Measurements from ENCODE around the gene GAGE10. TPM values are rescaled to one million over a fixed set of nuclear protein-coding genes. Genes with fewer than 3 reads are reported as not detected.

The GAGE10 gene
- total RNA-seq, 1 donor from 2014 or later = not detected

GRCh38 chrX:49258749-49259124 is 44.7 kb upstream of the GAGE10 start:
- TF ChIP-seq CTCF (IDR thresholded peaks at IDR 0.05; ENCODE audit: insufficient read depth, low read depth, low read length) (no peak), EZH2 (IDR thresholded peaks at IDR 0.05; ENCODE audit: insufficient read depth, low read length) (no peak)

GRCh38 chrX:49260221-49260985 is 43.0 kb upstream of the GAGE10 start:
- Histone ChIP-seq H4K20me1 (ENCODE audit: insufficient read depth, low read length) (no peaks in the 10 kb centered on the region), H3K79me2 (ENCODE audit: insufficient read depth, low read length) (no peaks in the 10 kb centered on the region), H3K4me1 (ENCODE audit: insufficient read depth, low read length) (no peaks in the 10 kb centered on the region), H3K4me2 (ENCODE audit: low read length) (no peak overlapping the region), H2AFZ (ENCODE audit: low read depth, low read length) (no peak overlapping the region), H3K9ac (ENCODE audit: low read length) (no peak overlapping the region), H3K9me3 (ENCODE audit: insufficient read depth, low read depth, low read length) (no peaks in the 10 kb centered on the region), H3K27ac (ENCODE audit: low read depth, low read length) (no peak overlapping the region), H3K36me3 (ENCODE audit: insufficient read depth, low read length) (no peaks in the 10 kb centered on the region), H3K27me3 (ENCODE audit: insufficient read depth, low read length) (no peaks in the 10 kb centered on the region), H3K4me3 (ENCODE audit: insufficient read depth, low read depth, low read length) (no peak overlapping the region)
- Mint-ChIP-seq H3K27ac (ENCODE audit: unreplicated experiment) (peak overlapping the region; percentile 78), H3K4me1 (ENCODE audit: low read depth, unreplicated experiment) (peaks cover 2% of the 10 kb centered on the region), H3K27me3 (ENCODE audit: low read depth, unreplicated experiment) (peaks cover 2% of the 10 kb centered on the region), H3K9me3 (ENCODE audit: unreplicated experiment) (no peaks in the 10 kb centered on the region), H3K36me3 (ENCODE audit: low read depth, unreplicated experiment) (no peaks in the 10 kb centered on the region), H3K4me3 (ENCODE audit: unreplicated experiment) (no peak overlapping the region)
- FAIRE-seq (no peak), DNase-seq (ENCODE audit: low read depth) (no peak)
- no peak for TF ChIP-seq CTCF (IDR thresholded peaks at IDR 0.05; ENCODE audit: insufficient read depth, low read depth, low read length)
- no peak for TF ChIP-seq EZH2 (IDR thresholded peaks at IDR 0.05; ENCODE audit: insufficient read depth, low read length)

More at GRCh38 chrX:49258749-49259124, 44.7 kb upstream of the GAGE10 start:
- Histone ChIP-seq H3K4me1 (ENCODE audit: insufficient read depth, low read length) (no peaks in the 10 kb centered on the region), H3K4me3 (ENCODE audit: insufficient read depth, low read depth, low read length) (no peak overlapping the region), H3K27me3 (ENCODE audit: insufficient read depth, low read length) (no peaks in the 10 kb centered on the region), H3K9me3 (ENCODE audit: insufficient read depth, low read depth, low read length) (no peaks in the 10 kb centered on the region), H2AFZ (ENCODE audit: low read depth, low read length) (no peak overlapping the region), H4K20me1 (ENCODE audit: insufficient read depth, low read length) (no peaks in the 10 kb centered on the region), H3K79me2 (ENCODE audit: insufficient read depth, low read length) (no peaks in the 10 kb centered on the region), H3K36me3 (ENCODE audit: insufficient read depth, low read length) (no peaks in the 10 kb centered on the region), H3K27ac (ENCODE audit: low read depth, low read length) (no peak overlapping the region), H3K4me2 (ENCODE audit: low read length) (no peak overlapping the region), H3K9ac (ENCODE audit: low read length) (no peak overlapping the region)
- Mint-ChIP-seq H3K4me1 (ENCODE audit: low read depth, unreplicated experiment) (peaks cover 2% of the 10 kb centered on the region), H3K4me3 (ENCODE audit: unreplicated experiment) (no peak overlapping the region), H3K27ac (ENCODE audit: unreplicated experiment) (no peak overlapping the region), H3K36me3 (ENCODE audit: low read depth, unreplicated experiment) (no peaks in the 10 kb centered on the region), H3K9me3 (ENCODE audit: unreplicated experiment) (no peaks in the 10 kb centered on the region), H3K27me3 (ENCODE audit: low read depth, unreplicated experiment) (no peaks in the 10 kb centered on the region)
- FAIRE-seq (no peak), DNase-seq (ENCODE audit: low read depth) (no peak)

- no peak overlapping the region for H3K27ac ChIP-seq (ENCODE audit: low read depth, low read length)
- H3K9me3 ChIP-seq (ENCODE audit: insufficient read depth, low read depth, low read length) = no peaks in the 10 kb centered on the region
- DNase-seq (ENCODE audit: low read depth) = no peak
- Mint-ChIP-seq H3K27me3 (ENCODE audit: low read depth, unreplicated experiment) (peaks cover 2% of the 10 kb centered on the region), H3K27ac (ENCODE audit: unreplicated experiment) (no peak overlapping the region), H3K9me3 (ENCODE audit: unreplicated experiment) (no peaks in the 10 kb centered on the region), H3K4me1 (ENCODE audit: low read depth, unreplicated experiment) (peaks cover 2% of the 10 kb centered on the region), H3K4me3 (ENCODE audit: unreplicated experiment) (no peak overlapping the region), H3K36me3 (ENCODE audit: low read depth, unreplicated experiment) (no peaks in the 10 kb centered on the region)
- TF ChIP-seq EZH2 (IDR thresholded peaks at IDR 0.05; ENCODE audit: insufficient read depth, low read length) (no peak), CTCF (IDR thresholded peaks at IDR 0.05; ENCODE audit: insufficient read depth, low read depth, low read length) (no peak)
- no peak overlapping the region for H3K4me3 ChIP-seq (ENCODE audit: insufficient read depth, low read depth, low read length)
- no peaks in the 10 kb centered on the region for H3K36me3 ChIP-seq (ENCODE audit: insufficient read depth, low read length)
- H3K27me3 ChIP-seq (ENCODE audit: insufficient read depth, low read length) = no peaks in the 10 kb centered on the region
- H4K20me1 ChIP-seq (ENCODE audit: insufficient read depth, low read length) = no peaks in the 10 kb centered on the region
- no peak overlapping the region for H2AFZ ChIP-seq (ENCODE audit: low read depth, low read length)
- H3K79me2 ChIP-seq (ENCODE audit: insufficient read depth, low read length) = no peaks in the 10 kb centered on the region
- H3K4me2 ChIP-seq (ENCODE audit: low read length) = no peak overlapping the region
- FAIRE-seq = no peak
- no peak overlapping the region for H3K9ac ChIP-seq (ENCODE audit: low read length)
- no peaks in the 10 kb centered on the region for H3K4me1 ChIP-seq (ENCODE audit: insufficient read depth, low read length)
Observed at GRCh38 chrX:49262603-49263002, 40.8 kb upstream of the GAGE10 start.

Data from astrocyte (in vitro differentiated cells and primary cell).